ENCODE data around the gene PXT1. TPM values are rescaled to one million over a fixed set of nuclear protein-coding genes. Genes with fewer than 3 reads are reported as not detected.

The PXT1 gene
- total and polyA plus RNA-seq, 9 of the 15 experiments (the other 6 are each of a cell fraction or from before 2014, with no cell fraction given), result 0.09 to 0.11 (median 0.10) TPM; not detected in 5

- TF ChIP-seq ATF3 (IDR thresholded peaks at IDR 0.05) (peak; percentile 55; the same call in 1 of the 2 replicates), ATF3 (CRISPR knock-in tag; conservative IDR thresholded peaks at IDR 0.05) (no peak), JUND (IDR thresholded peaks at IDR 0.05; ENCODE audit: borderline replicate concordance, low read depth, low read length) (peak; percentile 40; the same call in 1 of the 2 replicates), JUND (tag; IDR thresholded peaks at IDR 0.05; ENCODE audit: borderline replicate concordance, low read depth, low read length) (0 out of 3 replicates have a peak, but pooled peaks have one; percentile 12), PKNOX1 (IDR thresholded peaks at IDR 0.05) (peak; percentile 50; the same call in 1 of the 2 replicates), ZNF764 (CRISPR knock-in tag; IDR thresholded peaks at IDR 0.05; ENCODE audit: low read depth) (no peak), TAF15 (IDR thresholded peaks at IDR 0.05; ENCODE audit: low read depth, low read length) (no peak), CEBPG (CRISPR knock-in tag; IDR thresholded peaks at IDR 0.05) (no peak), CEBPG (tag; conservative IDR thresholded peaks at IDR 0.05 in 1 of 2, IDR thresholded peaks at IDR 0.05 in 1 of 2) (no peak), HDAC2 (IDR thresholded peaks at IDR 0.05) (no peak), ZNF24 (IDR thresholded peaks at IDR 0.05) (no peak), TAF9B (IDR thresholded peaks at IDR 0.05; ENCODE audit: partially characterized antibody) (no peak), ZNF444 (CRISPR knock-in tag; IDR thresholded peaks at IDR 0.05) (no peak), ZBTB40 (IDR thresholded peaks at IDR 0.05) (no peak), ZBTB40 (CRISPR knock-in tag; IDR thresholded peaks at IDR 0.05) (no peak), ILF3 (IDR thresholded peaks at IDR 0.05; ENCODE audit: borderline replicate concordance) (no peak), SP2 (IDR thresholded peaks at IDR 0.05; ENCODE audit: extremely low read depth, low read depth, low read length, poor library complexity, severe bottlenecking) (no peak), ZEB2 (IDR thresholded peaks at IDR 0.05) (0 out of 2 replicates have a peak, but pooled peaks have one; percentile 28)
These were observed 59.0 kb downstream of the PXT1 start (continued) for GRCh38 chr6:36383606-36384005.
